PC-9 (cell line): ENCODE measurements around the gene IMPDH2. TPM values are rescaled to one million over a fixed set of nuclear protein-coding genes. Genes with fewer than 3 reads are reported as not detected.

Experiments
- BruUV-seq: library from RNA; stranded (reverse); fragments of 400-500 nt; replicated peaks from 2 replicates; lab custom pipeline; 2021; lab: Mats Ljungman, UMichigan
- CTCF ChIA-PET: fragments of 300-600 bp; sonication (Branson Sonifier 250); formaldehyde crosslinking; loops from one replicate; lab custom pipeline; 2022; ENCODE audit warnings: antibody characterized with exemption; lab: Charles Lee
- POLR2A ChIA-PET: fragments of 300-600 bp; sonication (Branson Sonifier 250); formaldehyde crosslinking; loops from one replicate; lab custom pipeline; 2022; ENCODE audit warnings: antibody characterized with exemption; ENCODE audit not compliant: unreplicated experiment; lab: Charles Lee
- DNase-seq, 2 experiments: peaks; one replicate each; pipeline versions ENCODE4 v3.0.0 to v3.0.0-alpha.2; 2015 to 2022; ENCODE audit warnings: mixed read lengths in 1 of 2
- H2AFZ ChIP-seq: fragments of 200-600 bp; sonication (generic); 2 replicates; pipeline ENCODE4 v1.8.1; 2017; ENCODE audit warnings: antibody characterized with exemption
- H3F3A ChIP-seq: fragments of 200-600 bp; sonication (generic); 2 replicates; pipeline ENCODE4 v1.8.1; 2017; ENCODE audit warnings: antibody characterized with exemption, mild to moderate bottlenecking, low read depth; ENCODE audit not compliant: insufficient read depth
- H3K27ac ChIP-seq: fragments of 200-600 bp; sonication (generic); 2 replicates; pipeline ENCODE4 v1.6.1; 2016; ENCODE audit warnings: mixed run types
- H3K27me3 ChIP-seq: fragments of 200-600 bp; sonication (generic); 2 replicates; pipeline ENCODE4 v1.6.1; 2016; ENCODE audit warnings: low read depth, mixed run types; ENCODE audit not compliant: insufficient read depth
- H3K36me3 ChIP-seq: fragments of 200-600 bp; sonication (generic); 2 replicates; pipeline ENCODE4 v1.6.1; 2016; ENCODE audit warnings: low read depth, mixed run types
- H3K4me1 ChIP-seq: fragments of 200-600 bp; sonication (generic); replicated peaks from 2 replicates; pipeline ENCODE4 v1.6.1; 2016; ENCODE audit warnings: mixed run types; ENCODE audit not compliant: insufficient read depth
- H3K4me2 ChIP-seq: fragments of 200-600 bp; sonication (generic); 2 replicates; pipeline ENCODE4 v1.6.1; 2017; ENCODE audit warnings: mixed run types
- H3K4me3 ChIP-seq: fragments of 200-600 bp; sonication (generic); 2 replicates; pipeline ENCODE4 v1.6.1; 2016; ENCODE audit warnings: mixed run types
- H3K79me2 ChIP-seq: fragments of 200-600 bp; sonication (generic); 2 replicates; pipeline ENCODE4 v1.6.1; 2017; ENCODE audit warnings: low read depth, mixed run types
- H3K9me2 ChIP-seq: fragments of 200-600 bp; sonication (generic); 2 replicates; pipeline ENCODE4 v1.8.1; 2017; ENCODE audit warnings: mild to moderate bottlenecking; ENCODE audit not compliant: insufficient read depth
- H3K9me3 ChIP-seq: fragments of 200-600 bp; sonication (generic); 2 replicates; pipeline ENCODE4 v1.8.1; 2016; ENCODE audit warnings: low read depth; ENCODE audit not compliant: insufficient read depth
- H4K20me1 ChIP-seq: fragments of 200-600 bp; sonication (generic); 2 replicates; pipeline ENCODE4 v1.8.1; 2017; ENCODE audit not compliant: insufficient read depth
- CTCF ChIP-seq: fragments of 200-600 bp; sonication (generic); conservative IDR thresholded peaks from 2 replicates; pipeline ENCODE4 v1.6.1; 2017; ENCODE audit warnings: mixed run types, antibody characterized with exemption, mild to moderate bottlenecking, moderate library complexity
- EZH2 ChIP-seq: fragments of 200-600 bp; sonication (generic); IDR thresholded peaks from 2 replicates; pipeline ENCODE4 v1.8.0; 2017; ENCODE audit warnings: antibody characterized with exemption, low read depth
- intact Hi-C: fragments of 100-400 bp; cut with micrococcal nuclease; formaldehyde crosslinking; loops from one replicate; pipeline ENCODE4 v1.10.0; 2022; ENCODE audit not compliant: unreplicated experiment
- microRNA-seq: library from miRNA; unstranded; fragments of <30 nt; microRNA quantifications from one replicate; pipeline ENCODE4 v1.2.0, GENCODE V29; 2021; ENCODE audit warnings: borderline number of aligned reads, borderline replicate concordance
- total RNA-seq: library from RNA; stranded (reverse); gene quantifications from 2 replicates; pipeline ENCODE4 v1.2.3, GENCODE V29; 2021

Gene IMPDH2
- total RNA-seq, 1 experiment from 2014 or later, result 190 TPM

DNA sequence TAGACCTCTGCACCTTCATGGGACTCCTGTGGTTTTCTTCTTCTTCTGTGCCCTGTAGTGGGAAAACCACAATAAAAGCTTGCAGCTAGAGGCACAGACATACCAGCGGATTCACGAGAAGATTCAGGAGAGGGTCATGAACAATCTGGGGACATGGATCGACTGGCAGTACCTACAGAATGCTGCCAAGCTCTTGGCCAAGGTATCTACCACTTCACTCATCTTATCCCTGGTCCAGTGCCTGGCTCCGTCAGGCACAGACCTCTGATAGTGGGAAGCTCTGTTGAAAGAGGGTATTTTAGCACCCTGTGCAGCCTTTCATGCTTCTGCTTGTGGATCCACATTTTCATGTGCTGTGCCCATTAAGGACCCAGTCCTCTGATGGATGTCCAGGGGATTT lies 48.9 kb downstream of the IMPDH2 start:
- no peaks in the 10 kb centered on the region for H3K27me3 ChIP-seq
- H3K4me3 ChIP-seq, result no peak overlapping the region
- no peak overlapping the region for H3K27ac ChIP-seq
- no TSS peak for BruUV-seq
- intact Hi-C loops, result no loop called here
- 0 out of 2 replicates have a peak, but pooled peaks cover 3% of the 10 kb centered on the region for H3K36me3 ChIP-seq
- H3K4me2 ChIP-seq, result no peak overlapping the region
- TF ChIP-seq EZH2, result no peak
- TF ChIP-seq CTCF, result no peak
- H3K9me3 ChIP-seq, result no peaks in the 10 kb centered on the region
- POLR2A ChIA-PET, result no interaction called here
- no peaks in the 10 kb centered on the region for H4K20me1 ChIP-seq
- DNase-seq, result no peak
- H2AFZ ChIP-seq, result no peak overlapping the region
- no peaks in the 10 kb centered on the region for H3K9me2 ChIP-seq
- H3F3A ChIP-seq, result peaks cover 9% of the 10 kb centered on the region; the same call in 1 of the 2 replicates
- CTCF ChIA-PET, result no interaction called here
- H3K79me2 ChIP-seq, result no peaks in the 10 kb centered on the region
- no peaks in the 10 kb centered on the region for H3K4me1 ChIP-seq

- DNase-seq, result no peak
- Histone ChIP-seq H3K9me3 (no peaks in the 10 kb centered on the region), H3F3A (peaks cover 9% of the 10 kb centered on the region; the same call in 1 of the 2 replicates), H3K79me2 (no peaks in the 10 kb centered on the region), H4K20me1 (no peaks in the 10 kb centered on the region), H3K27me3 (no peaks in the 10 kb centered on the region), H3K4me1 (no peaks in the 10 kb centered on the region), H2AFZ (no peak overlapping the region), H3K36me3 (0 out of 2 replicates have a peak, but pooled peaks cover 3% of the 10 kb centered on the region), H3K27ac (no peak overlapping the region), H3K4me3 (no peak overlapping the region), H3K4me2 (no peak overlapping the region), H3K9me2 (no peaks in the 10 kb centered on the region)
- POLR2A ChIA-PET, result no interaction called here
- CTCF ChIA-PET, result no interaction called here
- no peak for TF ChIP-seq CTCF
- TF ChIP-seq EZH2, result no peak
- intact Hi-C loops, result no loop called here
- BruUV-seq, result no TSS peak
These were observed 49.7 kb downstream of the IMPDH2 start for GRCh38 chr3:48979451-48979850.

Small RNAs within 50 kb of the gene (microRNA-seq; reads per million reads assigned to microRNA genes)
- gene MIR191, result 19,962 reads per million, percentile 96 among the genes with 10 or more reads in this experiment
- gene MIR425, result 5,062 reads per million, percentile 88 among the genes with 10 or more reads in this experiment

Other genes starting within 250 kb of the IMPDH2 start
- 54.2 and 78.9 TPM in 2 replicates for gene PRKAR2A, start 181.5 kb downstream of the IMPDH2 start, total RNA-seq
- 2.9 and 4.9 TPM in 2 replicates for gene SLC25A20, start 130.5 kb downstream of the IMPDH2 start, total RNA-seq
- gene ARIH2, start 110.6 kb downstream of the IMPDH2 start, total RNA-seq, result 86.1 and 96.8 TPM in 2 replicates
- 49.1 and 57.1 TPM in 2 replicates for gene P4HTM, start 39.2 kb downstream of the IMPDH2 start, total RNA-seq
- gene WDR6, start 22.0 kb downstream of the IMPDH2 start, total RNA-seq, result 157 and 159 TPM in 2 replicates
- 27.7 and 35.9 TPM in 2 replicates for gene DALRD3, start 10.8 kb downstream of the IMPDH2 start, total RNA-seq
- 32.9 and 38.8 TPM in 2 replicates for gene NDUFAF3, start 7.3 kb downstream of the IMPDH2 start, total RNA-seq
- 84.8 and 87.5 TPM in 2 replicates for gene QRICH1, start 64.7 kb upstream of the IMPDH2 start, total RNA-seq
- gene QARS1, start 75.4 kb upstream of the IMPDH2 start, total RNA-seq, result 334 and 337 TPM in 2 replicates
- 72.1 TPM in 2 replicates for gene USP19, start 91.4 kb upstream of the IMPDH2 start, total RNA-seq
- 230 and 238 TPM in 2 replicates for gene LAMB2, start 103.7 kb upstream of the IMPDH2 start, total RNA-seq
- 17.8 and 24.0 TPM in 2 replicates for gene CCDC71, start 136.9 kb upstream of the IMPDH2 start, total RNA-seq
- 13.1 and 15.3 TPM in 2 replicates for gene KLHDC8B, start 142.2 kb upstream of the IMPDH2 start, total RNA-seq
- gene C3orf62, start 247.8 kb upstream of the IMPDH2 start, total RNA-seq, result 6.9 and 12.4 TPM in 2 replicates